GM12878 (cell line): Measurements from ENCODE around the gene MYOM3. TPM values are rescaled to one million over a fixed set of nuclear protein-coding genes. Genes with fewer than 3 reads are reported as not detected.

Source experiments
- ATAC-seq: fragments of 200-7000 bp; cut with Tn5 transposase; 3 replicates; pipeline ENCODE4 v1.9.1; 2020; ENCODE audit warnings: mild to moderate bottlenecking, moderate library complexity
- BruUV-seq: library from RNA; stranded (reverse); fragments of 400-500 nt; replicated peaks from 2 replicates; lab custom pipeline; 2021; lab: Mats Ljungman, UMichigan
- CTCF ChIA-PET: fragments of 300-600 bp; sonication (Branson Sonifier 250); formaldehyde crosslinking; extraction: SDS; loops from one replicate; lab custom pipeline; 2021; ENCODE audit warnings: inconsistent platforms; lab: Yijun Ruan, JAX
- POLR2A ChIA-PET: fragments of 350-600 bp; formaldehyde crosslinking; extraction: SDS; loops from one replicate; lab custom pipeline; 2021; ENCODE audit warnings: inconsistent platforms; lab: Charles Lee
- RAD21 ChIA-PET: fragments of 300-600 bp; sonication (Branson Sonifier 250); formaldehyde crosslinking; loops from one replicate; lab custom pipeline; 2023; ENCODE audit warnings: antibody characterized with exemption; ENCODE audit not compliant: unreplicated experiment; lab: Charles Lee
- SMC1A ChIA-PET: fragments of 300-600 bp; sonication (Branson Sonifier 250); formaldehyde crosslinking; loops from one replicate; lab custom pipeline; 2023; ENCODE audit not compliant: unreplicated experiment, uncharacterized antibody; lab: Charles Lee
- DNase-seq: peaks from one replicate; pipeline ENCODE4 v3.0.0-alpha.2; 2011; ENCODE audit warnings: low read depth, low spot score
- FAIRE-seq: peaks from 3 replicates; lab custom pipeline; 2011; peaks lifted over from hg19 to GRCh38; lab: Jason Lieb, UNC
- H2AFZ ChIP-seq: 2 replicates; pipeline ENCODE4 v1.6.0; 2011; ENCODE audit warnings: low read depth, low read length, control low read depth; ENCODE audit not compliant: control insufficient read depth
- H3K27ac ChIP-seq: 2 replicates; pipeline ENCODE4 v1.5.1; 2011; ENCODE audit warnings: control low read depth; ENCODE audit not compliant: control insufficient read depth, insufficient read depth
- H3K27me3 ChIP-seq, 2 experiments: replicated peaks in 1 of 2; 2 replicates each; pipeline versions ENCODE4 v1.6.0 to v1.6.1; 2011; ENCODE audit warnings: low read length in 1 of 2; ENCODE audit not compliant: control insufficient read depth in 2 of 2, insufficient read depth in 2 of 2
- H3K36me3 ChIP-seq, 2 experiments: 2 replicates each; pipeline ENCODE4 v1.5.1; 2011; ENCODE audit warnings: low read length in 1 of 2; ENCODE audit not compliant: control insufficient read depth in 2 of 2, insufficient read depth in 2 of 2
- H3K4me1 ChIP-seq: 2 replicates; pipeline ENCODE4 v1.6.1; 2011; ENCODE audit warnings: mild to moderate bottlenecking, low read length, moderate library complexity, mixed read lengths; ENCODE audit not compliant: control insufficient read depth, insufficient read depth
- H3K4me2 ChIP-seq: 2 replicates; pipeline ENCODE4 v1.6.0; 2011; ENCODE audit warnings: control low read depth; ENCODE audit not compliant: control insufficient read depth, insufficient read depth
- H3K4me3 ChIP-seq: fragments of 200-600 bp; sonication (generic); 2 replicates; pipeline ENCODE4 v1.5.1; 2016
- H3K79me2 ChIP-seq: 2 replicates; pipeline ENCODE4 v1.6.0; 2011; ENCODE audit warnings: low read length; ENCODE audit not compliant: control insufficient read depth, insufficient read depth
- H3K9ac ChIP-seq: 2 replicates; pipeline ENCODE4 v1.8.0; 2011; ENCODE audit warnings: low read length, control low read depth, mixed read lengths; ENCODE audit not compliant: control insufficient read depth, insufficient read depth
- H3K9me3 ChIP-seq: replicated peaks from 3 replicates; pipeline ENCODE4 v1.5.1; 2011; ENCODE audit warnings: mild to moderate bottlenecking, low read length; ENCODE audit not compliant: control insufficient read depth, insufficient read depth
- H4K20me1 ChIP-seq: 2 replicates; pipeline ENCODE4 v1.6.0; 2011; ENCODE audit not compliant: control insufficient read depth, insufficient read depth
- ATF3 ChIP-seq: IDR thresholded peaks from 2 replicates; pipeline ENCODE4 v1.6.1; 2011; ENCODE audit warnings: low read depth, mild to moderate bottlenecking, low read length, moderate library complexity, borderline replicate concordance; ENCODE audit errors: extremely low read depth
- EZH2 ChIP-seq: IDR thresholded peaks from 2 replicates; pipeline ENCODE4 v1.6.1; 2012; ENCODE audit warnings: low read depth, mild to moderate bottlenecking, control low read depth, inconsistent platforms, low read length, borderline replicate concordance; ENCODE audit not compliant: control insufficient read depth
- GATAD2B ChIP-seq: fragments of 450-650 bp; conservative IDR thresholded peaks from 2 replicates; pipeline ENCODE4 v1.6.1; 2017; ENCODE audit warnings: low read depth, mild to moderate bottlenecking, moderate library complexity
- POLR2AphosphoS5 ChIP-seq: IDR thresholded peaks from 2 replicates; pipeline ENCODE4 v1.6.1; 2011; ENCODE audit warnings: mild to moderate bottlenecking, low read length, inconsistent platforms
- RAD51 ChIP-seq: fragments of 450-650 bp; IDR thresholded peaks from 2 replicates; pipeline ENCODE4 v1.6.1; 2016; ENCODE audit warnings: moderate library complexity, mild to moderate bottlenecking, inconsistent platforms
- REST ChIP-seq: IDR thresholded peaks from 2 replicates; pipeline ENCODE4 v1.6.1; 2012; ENCODE audit warnings: mild to moderate bottlenecking, low read depth, low read length
- ZNF274 ChIP-seq: IDR thresholded peaks from one replicate; pipeline ENCODE4 v1.8.0; 2011; ENCODE audit not compliant: insufficient read length, insufficient read depth
- WGBS: methylation state at CpG from one replicate; pipeline ENCODE4 v1.1.6; 2016; ENCODE audit warnings: low lambda C conversion rate; ENCODE audit not compliant: insufficient replicate concordance, insufficient coverage; ENCODE audit errors: missing lambda C conversion rate; 5-methylcytosine and 5-hydroxymethylcytosine counted together
- in situ Hi-C: fragments of 300-500 bp; cut with MboI; formaldehyde crosslinking; loops from 9 replicates; pipeline ENCODE4 v1.14.3; 2018; ENCODE audit warnings: mixed read lengths
- intact Hi-C: fragments of 100-400 bp; cut with micrococcal nuclease; formaldehyde crosslinking; loops from one replicate; pipeline ENCODE4 v1.14.2; 2022; ENCODE audit not compliant: unreplicated experiment
- polyA plus RNA-seq, 11 experiments: library from polyadenylated mRNA; depleted of rRNA in 4 of 11; unstranded in 6 of 11; stranded (reverse) in 5 of 11; fragments of >200 nt; fragmentation: Nextera tagmentation in 4 of 11; fragmentation: Illumina TruSeq in 1 of 11; extraction: Ambion mirVana in 4 of 11; extraction: Trizol in 1 of 11; gene quantifications; 1 replicate in 1 of 11; 2 replicates in 10 of 11; pipeline versions ENCODE4 v1.2.1 to v1.2.3, GENCODE V29; 2011 to 2016; ENCODE audit warnings: inconsistent platforms in 2 of 11, missing spikeins in 2 of 11, low read depth in 1 of 11
- total RNA-seq, 4 experiments: library from RNA; depleted of rRNA in 3 of 4; stranded (reverse); fragments of >200 nt in 3 of 4; fragmentation: Illumina TruSeq in 1 of 4; extraction: Trizol in 1 of 4; gene quantifications; 2 replicates each; pipeline versions ENCODE4 v1.2.1 to v1.2.3, GENCODE V29; 2013 to 2021
- TF ChIP-seq, protein P1 (sequence below): fragments of 450-650 bp; formaldehyde crosslinking; IDR thresholded peaks from 2 replicates; pipeline ENCODE4 v1.5.0; 2022; ENCODE audit warnings: mild to moderate bottlenecking, missing genetic modification characterization
- TF ChIP-seq, protein P2 (sequence below): fragments of 450-650 bp; conservative IDR thresholded peaks from 2 replicates; pipeline ENCODE4 v1.6.1; 2017; ENCODE audit warnings: mild to moderate bottlenecking, moderate library complexity

The MYOM3 gene
- total and polyA plus RNA-seq, 10 of the 15 experiments (the other 5 are each of a cell fraction or from before 2014, with no cell fraction given) = 0.06 TPM; not detected in 9

- TF ChIP-seq, protein P1, sequence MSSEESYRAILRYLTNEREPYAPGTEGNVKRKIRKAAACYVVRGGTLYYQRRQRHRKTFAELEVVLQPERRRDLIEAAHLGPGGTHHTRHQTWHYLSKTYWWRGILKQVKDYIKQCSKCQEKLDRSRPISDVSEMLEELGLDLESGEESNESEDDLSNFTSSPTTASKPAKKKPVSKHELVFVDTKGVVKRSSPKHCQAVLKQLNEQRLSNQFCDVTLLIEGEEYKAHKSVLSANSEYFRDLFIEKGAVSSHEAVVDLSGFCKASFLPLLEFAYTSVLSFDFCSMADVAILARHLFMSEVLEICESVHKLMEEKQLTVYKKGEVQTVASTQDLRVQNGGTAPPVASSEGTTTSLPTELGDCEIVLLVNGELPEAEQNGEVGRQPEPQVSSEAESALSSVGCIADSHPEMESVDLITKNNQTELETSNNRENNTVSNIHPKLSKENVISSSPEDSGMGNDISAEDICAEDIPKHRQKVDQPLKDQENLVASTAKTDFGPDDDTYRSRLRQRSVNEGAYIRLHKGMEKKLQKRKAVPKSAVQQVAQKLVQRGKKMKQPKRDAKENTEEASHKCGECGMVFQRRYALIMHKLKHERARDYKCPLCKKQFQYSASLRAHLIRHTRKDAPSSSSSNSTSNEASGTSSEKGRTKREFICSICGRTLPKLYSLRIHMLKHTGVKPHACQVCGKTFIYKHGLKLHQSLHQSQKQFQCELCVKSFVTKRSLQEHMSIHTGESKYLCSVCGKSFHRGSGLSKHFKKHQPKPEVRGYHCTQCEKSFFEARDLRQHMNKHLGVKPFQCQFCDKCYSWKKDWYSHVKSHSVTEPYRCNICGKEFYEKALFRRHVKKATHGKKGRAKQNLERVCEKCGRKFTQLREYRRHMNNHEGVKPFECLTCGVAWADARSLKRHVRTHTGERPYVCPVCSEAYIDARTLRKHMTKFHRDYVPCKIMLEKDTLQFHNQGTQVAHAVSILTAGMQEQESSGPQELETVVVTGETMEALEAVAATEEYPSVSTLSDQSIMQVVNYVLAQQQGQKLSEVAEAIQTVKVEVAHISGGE (CRISPR knock-in tag) = no peak
- TF ChIP-seq, all 136 proteins: peak for 0
Observed at GRCh38 chr1:24109166-24109483, 2.8 kb downstream of the MYOM3 start (continued).

GRCh38 chr1:24108334-24109165 is 3.4 kb downstream of the MYOM3 start:
- no peak overlapping the region for H2AFZ ChIP-seq
- no peaks in the 10 kb centered on the region for H3K9me3 ChIP-seq
- ChIA-PET CTCF (no interaction called here), POLR2A (no interaction called here), SMC1A (no interaction called here), RAD21 (no interaction called here)
- DNase-seq (no peak), FAIRE-seq (no peak), ATAC-seq (peak; percentile 42)
- H3K4me3 ChIP-seq = no peak overlapping the region
- H3K36me3 ChIP-seq = no peaks in the 10 kb centered on the region
- H4K20me1 ChIP-seq = no peaks in the 10 kb centered on the region
- H3K4me2 ChIP-seq = no peak overlapping the region
- in situ Hi-C loops = no loop called here
- no TSS peak for BruUV-seq
- no peaks in the 10 kb centered on the region; a peak in 3 of 4 replicates for H3K27me3 ChIP-seq
- 33% methylated on average over 22 of the region's 22 CpGs for WGBS
- no peaks in the 10 kb centered on the region for H3K4me1 ChIP-seq
- no peak overlapping the region for H3K27ac ChIP-seq
- intact Hi-C loops = no loop called here
- H3K9ac ChIP-seq = no peak overlapping the region
- no peaks in the 10 kb centered on the region for H3K79me2 ChIP-seq
- no peak for TF ChIP-seq GATAD2B
- TF ChIP-seq EZH2 = no peak
- no peak for TF ChIP-seq ZNF274
- TF ChIP-seq, protein P2, sequence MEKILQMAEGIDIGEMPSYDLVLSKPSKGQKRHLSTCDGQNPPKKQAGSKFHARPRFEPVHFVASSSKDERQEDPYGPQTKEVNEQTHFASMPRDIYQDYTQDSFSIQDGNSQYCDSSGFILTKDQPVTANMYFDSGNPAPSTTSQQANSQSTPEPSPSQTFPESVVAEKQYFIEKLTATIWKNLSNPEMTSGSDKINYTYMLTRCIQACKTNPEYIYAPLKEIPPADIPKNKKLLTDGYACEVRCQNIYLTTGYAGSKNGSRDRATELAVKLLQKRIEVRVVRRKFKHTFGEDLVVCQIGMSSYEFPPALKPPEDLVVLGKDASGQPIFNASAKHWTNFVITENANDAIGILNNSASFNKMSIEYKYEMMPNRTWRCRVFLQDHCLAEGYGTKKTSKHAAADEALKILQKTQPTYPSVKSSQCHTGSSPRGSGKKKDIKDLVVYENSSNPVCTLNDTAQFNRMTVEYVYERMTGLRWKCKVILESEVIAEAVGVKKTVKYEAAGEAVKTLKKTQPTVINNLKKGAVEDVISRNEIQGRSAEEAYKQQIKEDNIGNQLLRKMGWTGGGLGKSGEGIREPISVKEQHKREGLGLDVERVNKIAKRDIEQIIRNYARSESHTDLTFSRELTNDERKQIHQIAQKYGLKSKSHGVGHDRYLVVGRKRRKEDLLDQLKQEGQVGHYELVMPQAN = no peak
- TF ChIP-seq REST = no peak
- no peak for TF ChIP-seq POLR2AphosphoS5
- no peak for TF ChIP-seq ATF3
- TF ChIP-seq RAD51 = no peak
